ENCODE data around the gene ATP8B4.

- TF ChIP-seq CTCF (conservative IDR thresholded peaks at IDR 0.05; ENCODE audit: low read length) (no peak), EZH2phosphoT487 (IDR thresholded peaks at IDR 0.05; ENCODE audit: borderline replicate concordance) (no peak)
Measured at GRCh38 chr15:49817100-49817499, 301.9 kb downstream of the ATP8B4 start.

All from Loucy (cell line).